ENCODE measurements around the gene CLEC16A.

The CLEC16A gene

DNA sequence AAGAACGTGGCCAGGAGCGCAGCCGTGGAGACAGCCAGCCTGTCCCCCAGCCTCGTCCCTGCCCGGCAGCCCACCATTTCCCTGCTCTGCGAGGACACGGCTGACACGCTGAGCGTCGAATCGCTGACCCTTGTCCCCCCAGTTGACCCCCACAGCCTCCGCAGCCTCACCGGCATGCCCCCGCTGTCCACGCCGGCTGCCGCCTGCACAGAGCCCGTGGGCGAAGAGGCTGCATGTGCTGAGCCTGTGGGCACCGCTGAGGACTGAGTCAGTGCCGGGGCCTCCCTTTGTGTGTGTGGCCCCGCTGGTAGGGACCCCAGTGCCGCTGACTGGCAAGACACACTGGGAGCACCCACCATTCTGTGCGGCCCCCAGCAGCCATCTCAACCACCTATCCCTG is 234.1 kb downstream of the CLEC16A start:
- H3K4me2 ChIP-seq (ENCODE audit: low read length), result no peak overlapping the region
- H3F3A ChIP-seq (ENCODE audit: control insufficient read depth, insufficient read depth), result no peaks in the 10 kb centered on the region
- H4K20me1 ChIP-seq (ENCODE audit: control insufficient read depth, insufficient read depth, low read depth, low read length), result no peaks in the 10 kb centered on the region
- H3K9me2 ChIP-seq (replicated peaks; ENCODE audit: control insufficient read depth, low read length), result no peaks in the 10 kb centered on the region
- no peak for TF ChIP-seq EZH2phosphoT487 (IDR thresholded peaks at IDR 0.05; ENCODE audit: borderline replicate concordance, low read length)
- TF ChIP-seq, protein P1, sequence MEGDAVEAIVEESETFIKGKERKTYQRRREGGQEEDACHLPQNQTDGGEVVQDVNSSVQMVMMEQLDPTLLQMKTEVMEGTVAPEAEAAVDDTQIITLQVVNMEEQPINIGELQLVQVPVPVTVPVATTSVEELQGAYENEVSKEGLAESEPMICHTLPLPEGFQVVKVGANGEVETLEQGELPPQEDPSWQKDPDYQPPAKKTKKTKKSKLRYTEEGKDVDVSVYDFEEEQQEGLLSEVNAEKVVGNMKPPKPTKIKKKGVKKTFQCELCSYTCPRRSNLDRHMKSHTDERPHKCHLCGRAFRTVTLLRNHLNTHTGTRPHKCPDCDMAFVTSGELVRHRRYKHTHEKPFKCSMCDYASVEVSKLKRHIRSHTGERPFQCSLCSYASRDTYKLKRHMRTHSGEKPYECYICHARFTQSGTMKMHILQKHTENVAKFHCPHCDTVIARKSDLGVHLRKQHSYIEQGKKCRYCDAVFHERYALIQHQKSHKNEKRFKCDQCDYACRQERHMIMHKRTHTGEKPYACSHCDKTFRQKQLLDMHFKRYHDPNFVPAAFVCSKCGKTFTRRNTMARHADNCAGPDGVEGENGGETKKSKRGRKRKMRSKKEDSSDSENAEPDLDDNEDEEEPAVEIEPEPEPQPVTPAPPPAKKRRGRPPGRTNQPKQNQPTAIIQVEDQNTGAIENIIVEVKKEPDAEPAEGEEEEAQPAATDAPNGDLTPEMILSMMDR (IDR thresholded peaks at IDR 0.05; ENCODE audit: low read depth, low read length, poor library complexity, severe bottlenecking), result no peak
- peaks cover 26% of the 10 kb centered on the region for H3K4me1 ChIP-seq (ENCODE audit: control insufficient read depth, low read length)
- no peak overlapping the region for H3K27ac ChIP-seq (ENCODE audit: low read depth, low read length)
- H3K4me3 ChIP-seq (ENCODE audit: low read length), result no peak overlapping the region
- H3K27me3 ChIP-seq (ENCODE audit: control insufficient read depth, low read length), result no peaks in the 10 kb centered on the region
- no peaks in the 10 kb centered on the region for H3K36me3 ChIP-seq (ENCODE audit: control insufficient read depth, low read length)
- no peaks in the 10 kb centered on the region for H3K79me2 ChIP-seq (ENCODE audit: control insufficient read depth, low read length)
- H3K9me3 ChIP-seq (ENCODE audit: control insufficient read depth, insufficient read depth, low read length), result no peaks in the 10 kb centered on the region

DNA sequence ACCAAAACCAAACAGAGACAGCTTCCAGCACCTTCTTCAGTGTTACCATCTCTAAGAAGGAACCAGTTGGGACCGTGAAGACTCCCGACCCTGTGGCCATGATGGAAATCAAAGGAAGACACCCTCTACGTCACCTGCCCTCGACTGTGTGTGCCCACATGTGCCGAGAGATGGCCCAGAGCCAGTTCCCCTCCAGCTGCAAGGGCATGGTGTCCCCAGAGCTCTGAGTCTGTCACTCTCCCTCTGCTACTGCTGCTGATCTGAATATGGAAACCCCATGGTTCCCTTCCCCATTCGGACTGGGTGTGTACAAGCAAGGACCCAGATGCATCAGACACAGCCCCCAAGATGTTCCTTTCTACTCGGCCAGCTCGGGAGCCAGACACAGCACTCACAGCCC is 235.2 kb downstream of the CLEC16A start:
- H3K4me3 ChIP-seq (ENCODE audit: low read length), result no peak overlapping the region
- H3K79me2 ChIP-seq (ENCODE audit: control insufficient read depth, low read length), result no peaks in the 10 kb centered on the region
- no peaks in the 10 kb centered on the region for H3K27me3 ChIP-seq (ENCODE audit: control insufficient read depth, low read length)
- no peaks in the 10 kb centered on the region for H4K20me1 ChIP-seq (ENCODE audit: control insufficient read depth, insufficient read depth, low read depth, low read length)
- H3K36me3 ChIP-seq (ENCODE audit: control insufficient read depth, low read length), result no peaks in the 10 kb centered on the region
- H3K4me1 ChIP-seq (ENCODE audit: control insufficient read depth, low read length), result peaks cover 26% of the 10 kb centered on the region
- H3K9me2 ChIP-seq (replicated peaks; ENCODE audit: control insufficient read depth, low read length), result no peaks in the 10 kb centered on the region
- no peaks in the 10 kb centered on the region for H3K9me3 ChIP-seq (ENCODE audit: control insufficient read depth, insufficient read depth, low read length)
- H3F3A ChIP-seq (ENCODE audit: control insufficient read depth, insufficient read depth), result no peaks in the 10 kb centered on the region
- H3K27ac ChIP-seq (ENCODE audit: low read depth, low read length), result no peak overlapping the region
- TF ChIP-seq, protein P1 (IDR thresholded peaks at IDR 0.05; ENCODE audit: low read depth, low read length, poor library complexity, severe bottlenecking), result no peak
- TF ChIP-seq EZH2phosphoT487 (IDR thresholded peaks at IDR 0.05; ENCODE audit: borderline replicate concordance, low read length), result no peak
- no peak overlapping the region for H3K4me2 ChIP-seq (ENCODE audit: low read length)

DNA sequence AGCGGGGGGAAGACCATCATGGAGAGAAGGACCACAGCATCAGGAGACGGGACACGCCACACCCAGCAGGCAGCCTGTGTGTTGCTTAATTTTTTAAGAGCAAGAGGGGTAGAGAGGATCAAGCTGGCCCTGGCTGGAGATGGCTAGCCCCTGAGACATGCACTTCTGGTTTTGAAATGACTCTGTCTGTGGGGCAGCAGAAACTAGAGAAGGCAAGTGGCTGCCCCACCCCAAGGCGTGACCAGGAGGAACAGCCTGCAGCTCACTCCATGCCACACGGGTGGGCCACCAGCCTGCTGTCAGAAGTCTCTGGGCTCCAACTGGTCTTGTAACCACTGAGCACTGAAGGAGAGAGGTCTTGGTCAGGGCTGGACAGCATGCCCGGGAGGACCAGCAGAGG is 236.1 kb downstream of the CLEC16A start:
- Histone ChIP-seq H3K4me3 (ENCODE audit: low read length) (no peak overlapping the region), H3K4me2 (ENCODE audit: low read length) (no peak overlapping the region), H3K27ac (ENCODE audit: low read depth, low read length) (no peak overlapping the region), H3K79me2 (ENCODE audit: control insufficient read depth, low read length) (no peaks in the 10 kb centered on the region), H3K36me3 (ENCODE audit: control insufficient read depth, low read length) (no peaks in the 10 kb centered on the region), H3K9me2 (replicated peaks; ENCODE audit: control insufficient read depth, low read length) (no peaks in the 10 kb centered on the region), H4K20me1 (ENCODE audit: control insufficient read depth, insufficient read depth, low read depth, low read length) (no peaks in the 10 kb centered on the region), H3K4me1 (ENCODE audit: control insufficient read depth, low read length) (peaks cover 18% of the 10 kb centered on the region), H3K9me3 (ENCODE audit: control insufficient read depth, insufficient read depth, low read length) (no peaks in the 10 kb centered on the region), H3F3A (ENCODE audit: control insufficient read depth, insufficient read depth) (no peaks in the 10 kb centered on the region), H3K27me3 (ENCODE audit: control insufficient read depth, low read length) (no peaks in the 10 kb centered on the region)
- TF ChIP-seq EZH2phosphoT487 (IDR thresholded peaks at IDR 0.05; ENCODE audit: borderline replicate concordance, low read length), result no peak
- TF ChIP-seq, protein P1 (IDR thresholded peaks at IDR 0.05; ENCODE audit: low read depth, low read length, poor library complexity, severe bottlenecking), result no peak
